Stimulated activated CD4-positive, alpha-beta T cell treated with anti-CD3 and anti-CD28 coated beads, Interleukin-2, amount 100 ng/mL, for 24 hours (primary cell): Measurements from ENCODE around the gene DOCK6.

Experiments
- DNase-seq, 2 donors: peaks; one replicate each; pipeline ENCODE4 v3.0.0-alpha.2; 2020

DOCK6 gene

GRCh38 chr19:11278670-11279069, 16.3 kb upstream of the DOCK6 start:
- no peak for DNase-seq

GRCh38 chr19:11274533-11275086, 12.3 kb upstream of the DOCK6 start:
- DNase-seq: no peak

- no peak for DNase-seq
Observed at GRCh38 chr19:11273989-11274388, 11.7 kb upstream of the DOCK6 start.

GRCh38 chr19:11273296-11273695, 11.0 kb upstream of the DOCK6 start:
- DNase-seq: no peak

GRCh38 chr19:11269408-11269807, 7.1 kb upstream of the DOCK6 start:
- DNase-seq: no peak

- DNase-seq: no peak
Observed at GRCh38 chr19:11268783-11269267, 6.5 kb upstream of the DOCK6 start.

- no peak for DNase-seq
Observed at GRCh38 chr19:11267316-11268085, 5.2 kb upstream of the DOCK6 start.

- no peak for DNase-seq
Observed at GRCh38 chr19:11265785-11266236, 3.5 kb upstream of the DOCK6 start.

- DNase-seq: no peak
Observed at GRCh38 chr19:11265177-11265784, 3.0 kb upstream of the DOCK6 start.

GRCh38 chr19:11264452-11265176, 2.3 kb upstream of the DOCK6 start:
- DNase-seq: no peak

GRCh38 chr19:11263726-11264125, 1.4 kb upstream of the DOCK6 start:
- no peak for DNase-seq

GRCh38 chr19:11261431-11261970, 823 bp downstream of the DOCK6 start:
- DNase-seq: no peak

GRCh38 chr19:11260996-11261395, 1.3 kb downstream of the DOCK6 start:
- DNase-seq: no peak

- DNase-seq: no peak
Observed at GRCh38 chr19:11257846-11258380, 4.4 kb downstream of the DOCK6 start.

- DNase-seq: no peak
Observed at GRCh38 chr19:11256189-11256588, 6.1 kb downstream of the DOCK6 start.

- DNase-seq: no peak
Observed at GRCh38 chr19:11254666-11255065, 7.7 kb downstream of the DOCK6 start.

GRCh38 chr19:11252665-11253355, 9.5 kb downstream of the DOCK6 start:
- DNase-seq: no peak

- DNase-seq: no peak
Observed at GRCh38 chr19:11251650-11252314, 10.5 kb downstream of the DOCK6 start.

GRCh38 chr19:11251217-11251616, 11.1 kb downstream of the DOCK6 start:
- no peak for DNase-seq

GRCh38 chr19:11248852-11249251, 13.5 kb downstream of the DOCK6 start:
- DNase-seq: no peak

GRCh38 chr19:11247934-11248333, 14.4 kb downstream of the DOCK6 start:
- DNase-seq: no peak

- no peak for DNase-seq
Observed at GRCh38 chr19:11247391-11247790, 14.9 kb downstream of the DOCK6 start.
